WERI-Rb-1 (cell line): ENCODE measurements around the gene HACD3.

Source experiments
- DNase-seq: peaks from one replicate; pipeline ENCODE4 v3.0.0-alpha.2; 2020
- H3K27ac ChIP-seq: fragments of 250-450 bp; sonication (Bioruptor Pico); 2 replicates; pipeline ENCODE4 v1.5.1; 2020; ENCODE audit warnings: mild to moderate bottlenecking, moderate library complexity
- H3K27me3 ChIP-seq: fragments of 250-450 bp; sonication (Bioruptor Pico); 2 replicates; pipeline ENCODE4 v1.5.1; 2021; ENCODE audit warnings: mild to moderate bottlenecking, low read depth, moderate library complexity; ENCODE audit not compliant: insufficient read depth, severe bottlenecking
- H3K36me3 ChIP-seq: fragments of 250-450 bp; sonication (Bioruptor Pico); 2 replicates; pipeline ENCODE4 v1.5.1; 2020; ENCODE audit warnings: mild to moderate bottlenecking, moderate library complexity
- H3K4me3 ChIP-seq: 2 replicates; pipeline ENCODE4 v1.5.1; 2011; ENCODE audit warnings: low read depth, mild to moderate bottlenecking, control low read depth, low read length
- H3K9me3 ChIP-seq: fragments of 250-450 bp; sonication (Bioruptor Pico); 2 replicates; pipeline ENCODE4 v1.5.1; 2021; ENCODE audit warnings: mild to moderate bottlenecking, moderate library complexity; ENCODE audit not compliant: severe bottlenecking
- CTCF ChIP-seq: IDR thresholded peaks from 2 replicates; pipeline ENCODE4 v1.5.1; 2011; ENCODE audit warnings: low read depth, mild to moderate bottlenecking, control low read depth, inconsistent platforms, low read length

Gene HACD3

GRCh38 chr15:65618560-65619109 lies 88.4 kb downstream of the HACD3 start:
- H3K9me3 ChIP-seq: no peaks in the 10 kb centered on the region
- TF ChIP-seq CTCF: no peak
- no peak overlapping the region for H3K4me3 ChIP-seq

GRCh38 chr15:65619626-65620290 lies 89.5 kb downstream of the HACD3 start:
- H3K27me3 ChIP-seq: peaks cover 44% of the 10 kb centered on the region
- H3K36me3 ChIP-seq: no peaks in the 10 kb centered on the region
- no peak overlapping the region for H3K4me3 ChIP-seq
- TF ChIP-seq CTCF: no peak
- no peaks in the 10 kb centered on the region for H3K9me3 ChIP-seq
- H3K27ac ChIP-seq: no peak overlapping the region
- DNase-seq: no peak

More at GRCh38 chr15:65618560-65619109, 88.4 kb downstream of the HACD3 start:
- Histone ChIP-seq H3K27me3 (peaks cover 34% of the 10 kb centered on the region), H3K36me3 (no peaks in the 10 kb centered on the region), H3K27ac (no peak overlapping the region)
- DNase-seq: no peak

- no peak overlapping the region for H3K4me3 ChIP-seq
- H3K27me3 ChIP-seq: peaks cover 48% of the 10 kb centered on the region
- peak; percentile 21; the same call in 1 of the 2 replicates for TF ChIP-seq CTCF
- H3K27ac ChIP-seq: no peak overlapping the region
- H3K36me3 ChIP-seq: no peaks in the 10 kb centered on the region
- H3K9me3 ChIP-seq: no peaks in the 10 kb centered on the region
- DNase-seq: no peak
These were observed 90.6 kb downstream of the HACD3 start for GRCh38 chr15:65620833-65621232.

GRCh38 chr15:65621638-65622037 lies 91.4 kb downstream of the HACD3 start, which contains the start of gene SLC24A1:
Gene SLC24A1, plus strand, starts transcription at chr15:65621938. Its CDS starts 2,143 bp downstream, at chr15:65624081.
- DNase-seq: peak; percentile 48
- Histone ChIP-seq H3K9me3 (no peaks in the 10 kb centered on the region), H3K4me3 (no peak within 1 kb of the TSS), H3K27ac (no peak within 1 kb of the TSS), H3K27me3 (peaks cover 51% of the 10 kb centered on the region), H3K36me3 (no peaks in the 10 kb centered on the region)
- no peak for TF ChIP-seq CTCF

- no peak for DNase-seq
- Histone ChIP-seq H3K36me3 (no peaks in the 10 kb centered on the region), H3K27me3 (peaks cover 62% of the 10 kb centered on the region), H3K27ac (no peak overlapping the region), H3K9me3 (no peaks in the 10 kb centered on the region), H3K4me3 (no peak overlapping the region)
- no peak for TF ChIP-seq CTCF
These were observed 92.8 kb downstream of the HACD3 start for GRCh38 chr15:65623103-65623502.
